CD4-positive, CD25-positive, alpha-beta regulatory T cell (primary cell): ENCODE measurements around the gene BYSL. TPM values are rescaled to one million over a fixed set of nuclear protein-coding genes. Genes with fewer than 3 reads are reported as not detected.

ENCODE experiments used
- ATAC-seq, 2 donors: fragments of 150-1000 bp; cut with Tn5 transposase; one replicate each; pipeline ENCODE4 v1.10.0; 2021; ENCODE audit warnings: low read depth in 2 of 2, moderate number of reproducible peaks in 2 of 2, moderate library complexity in 1 of 2
- DNase-seq, 3 donors: peaks; one replicate each; pipeline versions ENCODE4 v3.0.0 to v3.0.0-alpha.2; 2012 to 2022; ENCODE audit warnings: mixed read lengths in 1 of 3
- H3K27ac ChIP-seq: one replicate; pipeline ENCODE4 v1.7.0; 2013; ENCODE audit warnings: mild to moderate bottlenecking, low read length; ENCODE audit not compliant: insufficient read depth, poor library complexity, severe bottlenecking
- H3K27me3 ChIP-seq: one replicate; pipeline ENCODE4 v1.7.0; 2013; ENCODE audit warnings: low read length; ENCODE audit not compliant: control insufficient read depth, insufficient read depth
- H3K36me3 ChIP-seq: one replicate; pipeline ENCODE4 v1.7.0; 2013; ENCODE audit warnings: mild to moderate bottlenecking, low read length, moderate library complexity; ENCODE audit not compliant: control insufficient read depth, insufficient read depth
- H3K4me1 ChIP-seq: 2 replicates; pipeline ENCODE4 v1.7.0; 2013; ENCODE audit warnings: mild to moderate bottlenecking, low read length; ENCODE audit not compliant: insufficient read depth, control insufficient read depth, poor library complexity, severe bottlenecking
- H3K4me3 ChIP-seq: one replicate; pipeline ENCODE4 v1.7.0; 2013; ENCODE audit warnings: low read depth, mild to moderate bottlenecking, low read length, moderate library complexity
- H3K9me3 ChIP-seq, 2 experiments: 1 replicate in 1 of 2; 2 replicates in 1 of 2; pipeline ENCODE4 v1.7.0; 2013; ENCODE audit warnings: low read length in 2 of 2, mild to moderate bottlenecking in 1 of 2, moderate library complexity in 1 of 2; ENCODE audit not compliant: control insufficient read depth in 2 of 2
- H3K27ac Mint-ChIP-seq, 3 donors: one replicate each; pipeline ENCODE4 v1.8.0; 2020 to 2022; ENCODE audit warnings: mild to moderate bottlenecking in 3 of 3, mixed read lengths in 3 of 3, moderate library complexity in 2 of 3
- H3K27me3 Mint-ChIP-seq: one replicate; pipeline ENCODE4 v1.8.0; 2022; ENCODE audit warnings: mild to moderate bottlenecking, mixed read lengths
- H3K36me3 Mint-ChIP-seq: one replicate; pipeline ENCODE4 v1.8.0; 2020; ENCODE audit warnings: mixed read lengths
- H3K4me1 Mint-ChIP-seq, 4 donors: one replicate each; pipeline ENCODE4 v1.8.0; 2020 to 2022; ENCODE audit warnings: mixed read lengths in 4 of 4, mild to moderate bottlenecking in 1 of 4
- H3K4me3 Mint-ChIP-seq, 4 donors: one replicate each; pipeline ENCODE4 v1.8.0; 2020 to 2022; ENCODE audit warnings: mild to moderate bottlenecking in 4 of 4, mixed read lengths in 4 of 4, moderate library complexity in 3 of 4
- H3K9me3 Mint-ChIP-seq, 7 donors: one replicate each; pipeline ENCODE4 v1.8.0; 2020 to 2022; ENCODE audit warnings: mixed read lengths in 7 of 7, mild to moderate bottlenecking in 3 of 7, moderate library complexity in 2 of 7
- polyA plus RNA-seq, 4 donors: library from polyadenylated mRNA; unstranded; fragments of 300-500 nt; fragmentation: Illumina TruSeq; gene quantifications; one replicate each; pipeline ENCODE4 v1.2.3, GENCODE V29; 2021
- total RNA-seq: library from RNA; stranded (reverse); gene quantifications from one replicate; pipeline ENCODE4 v1.2.3, GENCODE V29; 2022

BYSL gene
- total and polyA plus RNA-seq, 5 donors from 2014 or later: 1.8 to 7.6 (median 5.8) TPM

- no peaks in the 10 kb centered on the region for H3K4me1 Mint-ChIP-seq
- H3K36me3 ChIP-seq: no peaks in the 10 kb centered on the region
- H3K9me3 ChIP-seq: no peaks in the 10 kb centered on the region
- H3K27me3 ChIP-seq: no peaks in the 10 kb centered on the region
- H3K9me3 Mint-ChIP-seq: no peaks in the 10 kb centered on the region
- H3K4me3 Mint-ChIP-seq: no peak overlapping the region
- no peaks in the 10 kb centered on the region for H3K36me3 Mint-ChIP-seq
- ATAC-seq (no peak), DNase-seq (no peak)
- H3K27ac Mint-ChIP-seq: no peak overlapping the region
- no peak overlapping the region for H3K27ac ChIP-seq
- H3K4me1 ChIP-seq: no peaks in the 10 kb centered on the region
- no peaks in the 10 kb centered on the region for H3K27me3 Mint-ChIP-seq
- no peak overlapping the region for H3K4me3 ChIP-seq
These were observed 39.8 kb upstream of the BYSL start for GRCh38 chr6:41881506-41881905.

GRCh38 chr6:41884957-41885356 is 36.3 kb upstream of the BYSL start:
- H3K36me3 Mint-ChIP-seq: no peaks in the 10 kb centered on the region
- H3K4me3 Mint-ChIP-seq: no peak overlapping the region
- DNase-seq: no peak
- H3K9me3 Mint-ChIP-seq: no peaks in the 10 kb centered on the region
- Histone ChIP-seq H3K27ac (no peak overlapping the region), H3K9me3 (no peaks in the 10 kb centered on the region), H3K36me3 (no peaks in the 10 kb centered on the region), H3K4me1 (no peaks in the 10 kb centered on the region), H3K4me3 (no peak overlapping the region), H3K27me3 (no peaks in the 10 kb centered on the region)
- H3K27ac Mint-ChIP-seq: no peak overlapping the region
- H3K4me1 Mint-ChIP-seq: no peaks in the 10 kb centered on the region
- no peak for ATAC-seq
- H3K27me3 Mint-ChIP-seq: no peaks in the 10 kb centered on the region

- ATAC-seq: no peak
- Histone ChIP-seq H3K27ac (no peak overlapping the region), H3K9me3 (no peaks in the 10 kb centered on the region), H3K4me3 (no peak overlapping the region), H3K36me3 (no peaks in the 10 kb centered on the region), H3K4me1 (no peaks in the 10 kb centered on the region), H3K27me3 (no peaks in the 10 kb centered on the region)
- Mint-ChIP-seq H3K4me1 (no peaks in the 10 kb centered on the region), H3K9me3 (no peaks in the 10 kb centered on the region), H3K4me3 (no peak overlapping the region), H3K27me3 (no peaks in the 10 kb centered on the region), H3K27ac (no peak overlapping the region), H3K36me3 (no peaks in the 10 kb centered on the region)
- DNase-seq: no peak
These were observed 35.4 kb upstream of the BYSL start for GRCh38 chr6:41885930-41886329.

GRCh38 chr6:41887331-41887751 is 34.0 kb upstream of the BYSL start:
- Mint-ChIP-seq H3K36me3 (no peaks in the 10 kb centered on the region), H3K27me3 (no peaks in the 10 kb centered on the region), H3K4me1 (peaks cover 0 to 2% (median under 1%) of the 10 kb centered on the region in 4 donors), H3K4me3 (no peak overlapping the region), H3K9me3 (no peaks in the 10 kb centered on the region), H3K27ac (no peak overlapping the region)
- no peaks in the 10 kb centered on the region for H3K36me3 ChIP-seq
- no peaks in the 10 kb centered on the region for H3K9me3 ChIP-seq
- ATAC-seq: no peak
- no peaks in the 10 kb centered on the region for H3K4me1 ChIP-seq
- H3K27ac ChIP-seq: no peak overlapping the region
- no peak overlapping the region for H3K4me3 ChIP-seq
- no peaks in the 10 kb centered on the region for H3K27me3 ChIP-seq
- DNase-seq: no peak

GRCh38 chr6:41892921-41893564 is 28.3 kb upstream of the BYSL start:
- peaks cover 24% of the 10 kb centered on the region for H3K4me1 ChIP-seq
- H3K27ac Mint-ChIP-seq: no peak overlapping the region
- peak in 1 of 3 donors; percentile 23 for DNase-seq
- H3K27me3 Mint-ChIP-seq: no peaks in the 10 kb centered on the region
- no peaks in the 10 kb centered on the region for H3K36me3 ChIP-seq
- H3K4me3 ChIP-seq: peak overlapping the region; percentile 46
- H3K36me3 Mint-ChIP-seq: no peaks in the 10 kb centered on the region
- ATAC-seq: no peak
- no peaks in the 10 kb centered on the region for H3K27me3 ChIP-seq
- H3K9me3 ChIP-seq: no peaks in the 10 kb centered on the region
- no peak overlapping the region for H3K4me3 Mint-ChIP-seq
- no peaks in the 10 kb centered on the region for H3K9me3 Mint-ChIP-seq
- H3K4me1 Mint-ChIP-seq: peaks cover 0 to 14% (median 10%) of the 10 kb centered on the region in 4 donors
- no peak overlapping the region for H3K27ac ChIP-seq

- Histone ChIP-seq H3K4me1 (peaks cover 24% of the 10 kb centered on the region), H3K9me3 (no peaks in the 10 kb centered on the region), H3K4me3 (peak overlapping the region; percentile 88), H3K36me3 (no peaks in the 10 kb centered on the region), H3K27ac (peak overlapping the region; percentile 79), H3K27me3 (no peaks in the 10 kb centered on the region)
- Mint-ChIP-seq H3K9me3 (no peaks in the 10 kb centered on the region), H3K36me3 (no peaks in the 10 kb centered on the region), H3K4me1 (peaks cover 0 to 14% (median 10%) of the 10 kb centered on the region in 4 donors), H3K4me3 (no peak overlapping the region), H3K27ac (peak overlapping the region in 1 of 3 donors; percentile 83), H3K27me3 (no peaks in the 10 kb centered on the region)
- ATAC-seq (peak; percentile 41 to 45), DNase-seq (no peak)
These were observed 26.7 kb upstream of the BYSL start for GRCh38 chr6:41894366-41895299.

- Histone ChIP-seq H3K9me3 (no peaks in the 10 kb centered on the region), H3K36me3 (no peaks in the 10 kb centered on the region), H3K27me3 (no peaks in the 10 kb centered on the region), H3K27ac (peak within 1 kb of the TSS; percentile 79), H3K4me1 (peaks cover 24% of the 10 kb centered on the region), H3K4me3 (peak within 1 kb of the TSS; percentile 97)
- Mint-ChIP-seq H3K27ac (peak within 1 kb of the TSS in 2 of 3 donors; percentile 83 to 97), H3K27me3 (no peaks in the 10 kb centered on the region), H3K36me3 (no peaks in the 10 kb centered on the region), H3K9me3 (no peaks in the 10 kb centered on the region), H3K4me3 (no peak within 1 kb of the TSS), H3K4me1 (peaks cover 0 to 14% (median 10%) of the 10 kb centered on the region in 4 donors)
- peak; percentile 88 to 90 (median 89) for DNase-seq
- peak; percentile 94 to 97 for ATAC-seq
These were observed 25.7 kb upstream of the BYSL start, which contains the start of gene USP49 for GRCh38 chr6:41895300-41896233. USP49 (minus strand) TSS chr6:41895375; CDS start chr6:41806983, 88,392 bp downstream.
